Lower leg skin (tissue), 4 donors: ENCODE results near the gene TPBGL. TPM values are rescaled to one million over a fixed set of nuclear protein-coding genes. Genes with fewer than 3 reads are reported as not detected.

ENCODE experiments used
- DNase-seq, 2 donors: peaks; one replicate each; pipeline ENCODE4 v3.0.0-alpha.2; 2019; ENCODE audit warnings: low spot score in 2 of 2
- H3K4me3 ChIP-seq: fragments of 200-600 bp; sonication (generic); 2 replicates; pipeline ENCODE4 v1.5.1; 2017; ENCODE audit warnings: mild to moderate bottlenecking, low read depth; ENCODE audit not compliant: poor library complexity, severe bottlenecking
- POLR2A ChIP-seq, 2 donors: fragments of 450-650 bp; IDR thresholded peaks; one replicate each; pipeline ENCODE4 v1.6.1; 2016 to 2017; ENCODE audit warnings: antibody characterized with exemption in 2 of 2, mild to moderate bottlenecking in 1 of 2, moderate library complexity in 1 of 2
- whole genome bisulfite sequencing, 2 donors: methylation state at CpG; one replicate each; pipeline ENCODE4 v1.1.5; 2018; 5-methylcytosine and 5-hydroxymethylcytosine counted together
- intact Hi-C: fragments of 100-400 bp; cut with DNase I; formaldehyde crosslinking; loops from one replicate; pipeline ENCODE4 v1.15.0; 2023; ENCODE audit warnings: low total_unique reads
- total RNA-seq, 4 donors: library from RNA; depleted of rRNA; stranded (reverse); fragments of >200 nt; gene quantifications; one replicate each; pipeline ENCODE4 v1.1.0, GENCODE V29; 2016
- TF ChIP-seq, protein P1 (sequence below), 3 donors: fragments of 450-650 bp; IDR thresholded peaks; one replicate each; pipeline ENCODE4 v1.5.1; 2016; ENCODE audit warnings: antibody characterized with exemption in 3 of 3, mild to moderate bottlenecking in 3 of 3, moderate library complexity in 2 of 3

The TPBGL gene
- total RNA-seq, 4 donors from 2014 or later = 0.13 to 0.84 TPM; not detected in 2

DNA sequence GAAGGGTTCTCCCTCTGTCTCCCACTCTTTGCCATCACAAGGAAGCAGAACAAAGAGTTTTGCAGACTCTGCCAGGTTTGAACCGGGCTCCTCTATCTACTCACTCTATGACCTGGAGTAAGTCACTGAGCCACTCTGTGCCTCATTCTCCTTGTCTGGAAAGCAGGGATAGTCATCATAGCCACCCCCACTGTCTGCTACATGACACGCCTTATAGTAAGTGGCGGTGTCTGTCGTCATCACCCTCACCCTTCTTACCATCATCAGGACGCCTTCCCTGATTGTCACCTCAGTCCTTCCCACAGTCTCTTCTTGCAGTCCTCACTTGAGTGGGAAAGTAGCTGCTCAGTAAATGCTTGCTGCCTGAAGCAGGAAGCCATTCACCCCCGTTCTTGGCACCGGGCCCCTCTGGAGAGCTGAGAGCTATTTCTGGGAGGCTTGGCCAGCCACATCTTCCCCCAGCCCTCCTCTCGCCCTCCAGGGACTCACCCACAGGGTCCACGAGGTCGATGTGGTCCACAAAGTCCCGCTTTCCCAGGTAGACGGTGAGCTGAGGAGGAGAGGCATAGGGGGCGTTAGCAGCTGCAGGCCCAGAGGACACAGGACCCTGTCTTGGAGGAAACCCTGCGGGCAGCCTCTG is 46.4 kb downstream of the TPBGL start:
- 80 to 84% methylated on average over 14 of the region's 14 CpGs for WGBS, 2 donors
- no peak overlapping the region for H3K4me3 ChIP-seq
- no peak for DNase-seq
- TF ChIP-seq, protein P1, sequence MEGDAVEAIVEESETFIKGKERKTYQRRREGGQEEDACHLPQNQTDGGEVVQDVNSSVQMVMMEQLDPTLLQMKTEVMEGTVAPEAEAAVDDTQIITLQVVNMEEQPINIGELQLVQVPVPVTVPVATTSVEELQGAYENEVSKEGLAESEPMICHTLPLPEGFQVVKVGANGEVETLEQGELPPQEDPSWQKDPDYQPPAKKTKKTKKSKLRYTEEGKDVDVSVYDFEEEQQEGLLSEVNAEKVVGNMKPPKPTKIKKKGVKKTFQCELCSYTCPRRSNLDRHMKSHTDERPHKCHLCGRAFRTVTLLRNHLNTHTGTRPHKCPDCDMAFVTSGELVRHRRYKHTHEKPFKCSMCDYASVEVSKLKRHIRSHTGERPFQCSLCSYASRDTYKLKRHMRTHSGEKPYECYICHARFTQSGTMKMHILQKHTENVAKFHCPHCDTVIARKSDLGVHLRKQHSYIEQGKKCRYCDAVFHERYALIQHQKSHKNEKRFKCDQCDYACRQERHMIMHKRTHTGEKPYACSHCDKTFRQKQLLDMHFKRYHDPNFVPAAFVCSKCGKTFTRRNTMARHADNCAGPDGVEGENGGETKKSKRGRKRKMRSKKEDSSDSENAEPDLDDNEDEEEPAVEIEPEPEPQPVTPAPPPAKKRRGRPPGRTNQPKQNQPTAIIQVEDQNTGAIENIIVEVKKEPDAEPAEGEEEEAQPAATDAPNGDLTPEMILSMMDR (IDR thresholded peaks at IDR 0.05) = no peak
- intact Hi-C loops = no loop called here

DNA sequence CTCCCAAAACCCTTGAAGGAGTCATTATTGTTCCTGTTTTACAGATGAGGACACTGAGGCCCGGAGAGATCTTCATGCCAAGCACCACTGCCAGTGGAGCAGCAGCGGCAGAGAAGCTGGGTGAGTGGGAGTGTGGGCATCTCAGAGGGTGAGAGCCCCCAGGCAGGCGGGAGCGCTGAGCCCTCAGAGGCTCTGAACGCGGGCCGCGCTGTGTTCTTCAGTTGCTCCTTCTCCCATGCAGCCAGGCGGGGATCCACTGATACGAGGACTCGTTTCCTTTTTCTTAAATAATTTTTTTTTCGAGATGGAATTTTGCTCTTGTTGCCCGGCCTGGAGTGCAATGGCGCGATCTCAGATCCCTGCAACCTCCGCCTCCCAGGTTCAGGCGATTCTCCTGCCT is 47.0 kb downstream of the TPBGL start:
- H3K4me3 ChIP-seq = no peak overlapping the region
- no peak for DNase-seq
- intact Hi-C loops = no loop called here
- WGBS, 2 donors = 95 to 96% methylated on average over 17 of the region's 17 CpGs
- no peak for TF ChIP-seq POLR2A (IDR thresholded peaks at IDR 0.05)
- TF ChIP-seq, protein P1 (IDR thresholded peaks at IDR 0.05) = no peak

DNA sequence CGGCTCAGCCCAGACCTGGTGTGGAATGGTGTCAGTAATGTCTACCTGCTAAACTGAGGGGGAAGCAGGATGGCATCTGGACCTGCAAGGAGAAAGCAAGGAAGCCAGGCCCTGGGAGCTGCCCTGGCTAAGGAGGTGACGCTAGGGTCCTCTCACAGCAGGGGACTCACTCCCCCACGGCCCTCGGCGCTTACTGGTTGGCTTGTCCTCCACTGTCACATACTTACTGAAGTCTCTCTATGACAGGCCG is 48.9 kb downstream of the TPBGL start:
- 70 to 87% methylated on average over 6 of the region's 6 CpGs for WGBS, 2 donors
- no peak for DNase-seq
- H3K4me3 ChIP-seq = no peak overlapping the region
- no peak for TF ChIP-seq POLR2A (IDR thresholded peaks at IDR 0.05)
- TF ChIP-seq, protein P1 (IDR thresholded peaks at IDR 0.05) = no peak
- intact Hi-C loops = no loop called here

DNA sequence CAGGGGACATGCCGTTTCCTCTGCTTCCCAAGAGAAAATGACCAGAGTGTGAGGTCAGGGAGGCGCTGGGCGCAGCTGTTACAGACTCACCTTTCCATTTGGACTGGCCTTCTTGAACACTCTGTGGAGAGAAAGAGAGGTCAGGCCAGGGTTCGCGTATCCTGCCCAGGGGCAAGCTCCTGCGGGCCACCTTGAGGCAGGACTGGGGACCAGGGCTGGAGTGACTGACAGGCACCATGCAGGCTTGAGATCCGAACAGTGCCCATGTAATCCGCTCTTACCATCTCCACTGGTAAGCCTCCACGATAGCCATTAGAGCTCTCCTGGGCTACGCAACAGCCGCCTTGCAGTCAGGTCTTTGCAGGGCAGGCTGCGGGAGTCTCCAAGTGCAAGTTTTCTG is 49.3 kb downstream of the TPBGL start:
- 95 to 98% methylated on average over 12 of the region's 12 CpGs for WGBS, 2 donors
- no peak for DNase-seq
- TF ChIP-seq, protein P1 (IDR thresholded peaks at IDR 0.05) = no peak
- no peak for TF ChIP-seq POLR2A (IDR thresholded peaks at IDR 0.05)
- H3K4me3 ChIP-seq = no peak overlapping the region
- intact Hi-C loops = no loop called here

DNA sequence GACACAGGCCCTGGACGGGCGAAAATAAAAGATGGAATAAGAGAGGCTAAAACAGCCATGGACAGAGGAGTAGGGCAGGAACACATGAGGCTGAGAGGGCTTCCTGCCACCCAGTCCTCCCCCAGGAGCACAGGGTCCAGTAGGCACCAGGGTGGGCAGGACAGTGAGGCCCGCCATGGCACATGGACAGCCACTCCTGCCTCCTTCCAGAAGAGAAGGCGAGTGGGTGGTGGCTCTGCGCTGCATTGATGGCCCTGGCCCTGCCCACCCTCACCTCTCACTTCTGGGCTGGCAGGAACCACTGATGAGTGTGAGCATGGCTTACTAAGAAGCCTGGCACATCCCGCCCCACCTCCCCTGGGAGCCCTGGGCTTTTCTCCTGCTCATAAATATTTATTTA is 51.2 kb downstream of the TPBGL start:
- WGBS, 2 donors = 92 to 95% methylated on average over 6 of the region's 6 CpGs
- TF ChIP-seq, protein P1 (IDR thresholded peaks at IDR 0.05) = no peak
- TF ChIP-seq POLR2A (IDR thresholded peaks at IDR 0.05) = no peak
- DNase-seq = no peak
- H3K4me3 ChIP-seq = no peak overlapping the region
- intact Hi-C loops = no loop called here

DNA sequence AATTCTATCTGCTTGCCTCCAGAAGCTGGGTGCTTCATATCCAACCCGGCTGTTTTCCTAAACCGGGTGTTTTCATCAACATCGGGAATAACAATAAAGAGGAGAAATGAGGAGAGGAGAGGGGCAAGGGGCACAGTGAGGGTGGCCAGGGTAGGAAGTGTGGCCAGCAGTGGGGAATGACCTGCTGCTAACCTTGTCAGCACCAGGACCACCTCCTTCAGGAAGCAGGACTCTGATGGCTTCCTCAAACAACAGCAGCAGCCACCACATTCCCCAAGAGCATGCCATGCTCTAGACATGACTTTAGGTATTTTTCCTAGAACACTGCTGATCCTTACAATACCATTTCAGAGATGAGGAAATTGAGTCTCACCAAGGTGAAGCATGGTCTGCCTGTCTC is 52.4 kb downstream of the TPBGL start:
- TF ChIP-seq POLR2A (IDR thresholded peaks at IDR 0.05) = no peak
- TF ChIP-seq, protein P1 (IDR thresholded peaks at IDR 0.05) = no peak
- no peak overlapping the region for H3K4me3 ChIP-seq
- intact Hi-C loops = no loop called here
- WGBS, 2 donors = 92 to 95% methylated on average over 3 of the region's 3 CpGs
- no peak for DNase-seq
